ENCODE measurements around the gene HPCAL1.

- TF ChIP-seq EZH2 (IDR thresholded peaks at IDR 0.05; ENCODE audit: borderline replicate concordance, insufficient read depth, low read length, poor library complexity, severe bottlenecking) (no peak), TAF1 (IDR thresholded peaks at IDR 0.05; ENCODE audit: low read depth) (no peak)
These were observed 35.7 kb upstream of the HPCAL1 start for GRCh38 chr2:10267036-10267435.
